Activated CD4-positive, alpha-beta T cell treated with anti-CD3 and anti-CD28 coated beads for 4 hours (primary cell): ENCODE data around the gene SPRED2.

Experiments used
- DNase-seq, 2 donors: peaks; one replicate each; pipeline ENCODE4 v3.0.0-alpha.2; 2020

SPRED2 gene

GRCh38 chr2:65264821-65265670 lies 167.4 kb downstream of the SPRED2 start:
- peak; percentile 3 to 5 for DNase-seq

- no peak for DNase-seq
Measured at GRCh38 chr2:65263986-65264385, 168.4 kb downstream of the SPRED2 start.

GRCh38 chr2:65263262-65263661 lies 169.1 kb downstream of the SPRED2 start:
- DNase-seq, result no peak

GRCh38 chr2:65261676-65262075 lies 170.7 kb downstream of the SPRED2 start:
- DNase-seq, result no peak
